H1 (cell line): Measurements from ENCODE around the gene AP5S1.

Experiments used
- BACH1 ChIP-seq: IDR thresholded peaks from 2 replicates; pipeline ENCODE4 v1.6.1; 2012; ENCODE audit warnings: low read length, improper control_type of control experiment
- CTCF ChIP-seq, 3 experiments: IDR thresholded peaks; 1 replicate in 2 of 3; 2 replicates in 1 of 3; pipeline versions ENCODE4 v1.5.1 to v1.6.1; 2011; ENCODE audit warnings: low read length in 3 of 3, mild to moderate bottlenecking in 3 of 3, inconsistent platforms in 2 of 3, low read depth in 1 of 3, moderate library complexity in 1 of 3; ENCODE audit not compliant: insufficient read depth in 1 of 3; ENCODE audit errors: control extremely low read depth in 1 of 3
- EZH2 ChIP-seq: fragments of 200-600 bp; sonication (generic); IDR thresholded peaks from 2 replicates; pipeline ENCODE4 v1.7.1; 2012; ENCODE audit warnings: low read depth, mild to moderate bottlenecking, moderate library complexity, low read length, inconsistent platforms; ENCODE audit not compliant: severe bottlenecking
- POLR2A ChIP-seq, 2 experiments: IDR thresholded peaks; 1 replicate in 1 of 2; 2 replicates in 1 of 2; pipeline ENCODE4 v1.6.1; 2011; ENCODE audit warnings: low read depth in 2 of 2, low read length in 2 of 2, mild to moderate bottlenecking in 2 of 2; ENCODE audit errors: control extremely low read depth in 1 of 2
- POLR2AphosphoS5 ChIP-seq: IDR thresholded peaks from 2 replicates; pipeline ENCODE4 v1.6.1; 2011; ENCODE audit warnings: low read depth, low read length
- RAD21 ChIP-seq, 2 experiments: IDR thresholded peaks in 1 of 2; conservative IDR thresholded peaks in 1 of 2; 2 replicates each; pipeline ENCODE4 v1.6.1; 2011; ENCODE audit warnings: low read depth in 2 of 2, low read length in 2 of 2, improper control_type of control experiment in 1 of 2, inconsistent platforms in 1 of 2, mild to moderate bottlenecking in 1 of 2, moderate library complexity in 1 of 2
- RXRA ChIP-seq: IDR thresholded peaks from 2 replicates; pipeline ENCODE4 v1.6.1; 2011; ENCODE audit warnings: low read depth, mild to moderate bottlenecking, low read length, moderate library complexity; ENCODE audit not compliant: insufficient read depth
- SP1 ChIP-seq: IDR thresholded peaks from 2 replicates; pipeline ENCODE4 v1.6.1; 2011; ENCODE audit warnings: low read depth, low read length
- SP2 ChIP-seq: IDR thresholded peaks from 2 replicates; pipeline ENCODE4 v1.6.1; 2012; ENCODE audit warnings: mild to moderate bottlenecking, low read length, inconsistent platforms
- SUZ12 ChIP-seq: fragments of 200-600 bp; sonication (generic); IDR thresholded peaks from 2 replicates; pipeline ENCODE4 v1.6.1; 2012; ENCODE audit warnings: mild to moderate bottlenecking, inconsistent platforms, low read length, moderate library complexity, mixed read lengths
- TCF12 ChIP-seq: IDR thresholded peaks from 2 replicates; pipeline ENCODE4 v1.6.1; 2011; ENCODE audit warnings: low read depth, mild to moderate bottlenecking, low read length
- YY1 ChIP-seq: IDR thresholded peaks from 2 replicates; pipeline ENCODE4 v1.6.1; 2011; ENCODE audit warnings: low read depth, mild to moderate bottlenecking, low read length
- ZNF274 ChIP-seq: IDR thresholded peaks from 2 replicates; pipeline ENCODE4 v1.7.0; 2012; ENCODE audit warnings: low read length, borderline replicate concordance; ENCODE audit errors: extremely low read depth

DNA sequence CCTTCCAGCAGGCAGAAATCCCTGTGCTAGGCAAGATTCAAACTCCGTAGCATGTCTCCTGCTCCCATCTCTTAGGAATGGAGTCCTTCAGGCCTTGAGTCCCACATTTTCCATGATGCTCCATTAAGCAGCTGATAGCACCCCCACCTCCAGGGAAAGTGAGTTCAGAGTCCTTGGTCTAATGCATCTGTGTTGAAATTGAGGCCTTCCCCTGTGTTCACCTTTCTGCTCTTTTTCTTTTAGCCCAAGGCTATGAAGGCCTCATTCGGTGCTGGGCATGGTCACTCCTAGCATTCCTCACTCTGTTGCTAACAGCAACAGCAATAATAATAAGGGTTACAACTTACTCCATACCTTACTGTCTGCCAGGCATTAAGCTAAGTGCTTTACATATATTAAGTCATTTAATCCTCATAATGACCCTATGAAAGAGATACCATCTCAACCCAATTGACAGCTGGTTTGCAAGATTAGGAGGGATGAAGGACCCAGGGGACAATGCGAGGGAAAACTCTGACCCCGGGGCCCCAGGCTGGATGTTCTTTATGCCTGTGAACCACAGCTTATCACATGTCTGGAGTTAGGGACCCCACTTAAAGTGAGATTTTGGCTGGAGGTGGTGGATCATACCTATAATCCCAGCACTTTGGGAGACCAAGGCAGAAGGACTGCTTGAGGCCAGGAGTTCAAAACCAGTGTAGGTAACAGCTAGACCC is 51.4 kb downstream of the AP5S1 start:
- TF ChIP-seq POLR2A (IDR thresholded peaks at IDR 0.05; ENCODE audit: control extremely low read depth in 1 of 2, low read depth in 2 of 2, low read length in 2 of 2) (no peak), SP2 (no peak), CTCF (IDR thresholded peaks at IDR 0.05; ENCODE audit: control extremely low read depth in 1 of 3, insufficient read depth in 1 of 3, low read depth in 1 of 3, low read length in 3 of 3) (no peak), POLR2AphosphoS5 (no peak), EZH2 (no peak), RAD21 (IDR thresholded peaks at IDR 0.05 in 1 of 2, conservative IDR thresholded peaks at IDR 0.05 in 1 of 2; ENCODE audit: low read depth in 2 of 2, low read length in 2 of 2) (no peak), SUZ12 (no peak), RXRA (no peak), TCF12 (no peak), YY1 (no peak), BACH1 (no peak), SP1 (no peak), ZNF274 (no peak)
